ENCODE measurements around the gene HIVEP3. TPM values are rescaled to one million over a fixed set of nuclear protein-coding genes. Genes with fewer than 3 reads are reported as not detected.

Gene HIVEP3
- total RNA-seq, 2 experiments from 2014 or later = 13.2 to 13.4 TPM

DNA sequence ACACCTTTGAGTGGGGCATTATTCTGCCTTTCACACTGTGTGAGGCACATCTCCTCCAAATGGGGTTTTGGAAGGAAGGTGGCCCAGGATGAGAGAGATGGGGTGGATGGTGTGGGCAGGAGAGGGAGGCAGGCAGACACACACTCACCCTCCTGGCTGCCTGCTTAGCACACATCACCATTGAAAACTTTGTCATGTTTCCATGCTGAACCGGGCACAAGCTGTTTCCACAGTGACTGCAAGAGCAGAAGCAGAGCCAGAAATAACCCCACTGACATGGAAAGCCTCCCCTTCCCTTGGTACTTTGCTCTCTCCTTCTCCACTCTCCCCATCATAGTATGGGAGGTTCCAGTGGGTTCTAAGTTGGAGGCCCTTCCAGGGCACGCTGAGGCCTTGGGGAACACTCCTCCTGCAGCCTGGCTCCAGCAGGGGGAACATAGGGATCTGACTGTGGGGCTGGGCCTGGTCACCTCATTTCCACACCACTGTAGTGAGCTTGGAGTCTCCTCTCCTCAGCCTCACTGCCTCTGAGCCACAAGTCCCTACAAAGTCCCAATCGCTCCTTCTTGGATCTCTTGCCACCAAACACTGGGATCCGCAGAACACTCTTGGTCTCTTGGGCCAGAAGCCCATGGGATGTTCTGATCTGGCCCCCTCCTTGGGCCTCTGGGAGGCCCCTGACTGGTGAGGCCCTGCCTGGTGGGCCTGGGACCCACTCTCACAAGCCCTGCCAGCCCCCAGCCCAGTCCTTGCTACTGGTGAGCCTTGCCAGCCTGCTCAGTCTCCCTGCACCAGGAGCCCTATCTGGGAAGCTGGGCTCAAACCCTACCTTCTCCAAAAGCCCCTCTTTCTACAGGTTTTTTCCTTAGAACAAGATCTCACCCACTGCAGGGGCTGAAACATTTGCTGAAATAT, 271.2 kb downstream of the HIVEP3 start:
- no peak for DNase-seq
- peaks cover 47% of the 10 kb centered on the region for H3K4me1 Mint-ChIP-seq (ENCODE audit: low read depth)

GRCh38 chr1:41646186-41646585, 272.5 kb downstream of the HIVEP3 start:
- no peak overlapping the region for H3K27ac Mint-ChIP-seq
- CTCF ChIA-PET = no interaction called here
- no peak for DNase-seq
- H3K36me3 Mint-ChIP-seq (ENCODE audit: low read depth) = peaks cover 29% of the 10 kb centered on the region
- H3K27me3 Mint-ChIP-seq (ENCODE audit: low read depth) = no peaks in the 10 kb centered on the region
- no peak overlapping the region for H3K4me3 Mint-ChIP-seq
- intact Hi-C loops (cut with micrococcal nuclease) = no loop called here
- peaks cover 40% of the 10 kb centered on the region for H3K4me1 Mint-ChIP-seq (ENCODE audit: low read depth)
- H3K9me3 Mint-ChIP-seq = no peaks in the 10 kb centered on the region

More for the DNA sequence above, 271.2 kb downstream of the HIVEP3 start:
- Mint-ChIP-seq H3K4me3 (no peak overlapping the region), H3K27me3 (ENCODE audit: low read depth) (no peaks in the 10 kb centered on the region), H3K9me3 (no peaks in the 10 kb centered on the region), H3K27ac (peak overlapping the region; percentile 54), H3K36me3 (ENCODE audit: low read depth) (peaks cover 29% of the 10 kb centered on the region)
- intact Hi-C loops (cut with micrococcal nuclease) = no loop called here
- CTCF ChIA-PET = no interaction called here

DNA sequence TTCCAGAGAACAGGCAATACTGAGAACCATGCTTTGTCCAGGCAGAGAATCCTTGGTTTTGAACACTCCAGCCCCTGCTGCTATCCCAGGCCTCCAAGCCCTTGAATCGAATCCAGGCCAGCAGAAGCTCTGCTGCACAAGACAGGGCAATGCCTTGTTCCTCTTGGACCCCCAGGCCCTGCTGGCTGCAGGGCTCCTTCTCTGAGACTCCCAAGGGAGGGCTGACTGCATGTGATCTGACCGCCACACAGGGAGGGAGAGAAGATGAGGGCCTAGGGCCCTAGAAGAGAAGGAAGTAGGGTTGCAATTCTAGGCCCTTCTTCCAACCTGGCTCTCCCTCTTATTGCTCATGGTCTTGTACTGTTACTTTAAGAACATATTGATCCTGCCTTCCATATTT, 273.7 kb downstream of the HIVEP3 start:
- Mint-ChIP-seq H3K9me3 (no peaks in the 10 kb centered on the region), H3K27ac (peak overlapping the region; percentile 57), H3K27me3 (ENCODE audit: low read depth) (no peaks in the 10 kb centered on the region), H3K4me3 (no peak overlapping the region), H3K4me1 (ENCODE audit: low read depth) (peaks cover 29% of the 10 kb centered on the region), H3K36me3 (ENCODE audit: low read depth) (peaks cover 24% of the 10 kb centered on the region)
- intact Hi-C loops (cut with micrococcal nuclease) = no loop called here
- DNase-seq = no peak
- CTCF ChIA-PET = no interaction called here

GRCh38 chr1:41642922-41643821, 275.6 kb downstream of the HIVEP3 start:
- Mint-ChIP-seq H3K27me3 (ENCODE audit: low read depth) (no peaks in the 10 kb centered on the region), H3K27ac (no peak overlapping the region), H3K36me3 (ENCODE audit: low read depth) (peaks cover 21% of the 10 kb centered on the region), H3K9me3 (no peaks in the 10 kb centered on the region), H3K4me3 (no peak overlapping the region), H3K4me1 (ENCODE audit: low read depth) (peaks cover 36% of the 10 kb centered on the region)
- intact Hi-C loops (cut with micrococcal nuclease) = no loop called here
- DNase-seq = peak; percentile 6
- CTCF ChIA-PET = interaction anchor here (0.6 to 1.0 kb wide), 2 partner anchors 10 kb away, joined by 3 to 5 read pairs; no protein-coding TSS in a partner anchor

DNA sequence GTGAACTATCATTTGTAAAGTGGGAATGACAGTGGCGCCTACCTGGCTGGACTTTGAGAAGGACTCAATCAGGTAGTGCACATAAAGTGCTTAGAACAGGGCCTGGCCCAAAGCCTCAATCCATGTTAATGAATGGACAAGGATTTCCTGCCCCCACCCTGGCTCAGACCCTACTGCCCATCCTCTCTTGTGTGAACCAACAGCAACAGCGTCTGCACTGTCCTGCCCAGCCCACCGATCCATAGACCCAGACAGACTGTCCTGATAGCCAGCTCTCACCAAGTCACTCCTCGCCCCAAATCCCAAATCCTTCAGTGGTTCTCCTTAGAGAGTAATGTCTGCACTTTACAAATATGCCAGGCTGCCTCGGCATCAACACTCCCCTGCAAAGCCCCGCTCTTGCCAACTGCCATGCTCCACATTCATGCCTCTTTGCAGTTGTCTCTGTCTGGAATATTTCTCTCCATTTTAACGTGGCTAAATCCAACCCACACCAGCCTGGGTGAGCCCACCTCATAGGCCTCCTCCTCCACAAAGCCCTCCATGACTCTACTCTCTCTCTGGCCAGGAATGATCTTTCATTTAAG, 276.7 kb downstream of the HIVEP3 start:
- Mint-ChIP-seq H3K4me3 (no peak overlapping the region), H3K4me1 (ENCODE audit: low read depth) (peaks cover 40% of the 10 kb centered on the region), H3K9me3 (no peaks in the 10 kb centered on the region), H3K27ac (no peak overlapping the region), H3K36me3 (ENCODE audit: low read depth) (peaks cover 14% of the 10 kb centered on the region), H3K27me3 (ENCODE audit: low read depth) (no peaks in the 10 kb centered on the region)
- CTCF ChIA-PET = interaction anchor here (1.0 kb wide), 1 partner anchor 11 kb away, joined by 5 read pairs; no protein-coding TSS in a partner anchor
- intact Hi-C loops (cut with micrococcal nuclease) = no loop called here
- DNase-seq = no peak

- Mint-ChIP-seq H3K36me3 (ENCODE audit: low read depth) (peaks cover 14% of the 10 kb centered on the region), H3K4me3 (peak overlapping the region; percentile 8), H3K9me3 (no peaks in the 10 kb centered on the region), H3K27me3 (ENCODE audit: low read depth) (no peaks in the 10 kb centered on the region), H3K4me1 (ENCODE audit: low read depth) (peaks cover 42% of the 10 kb centered on the region), H3K27ac (no peak overlapping the region)
- DNase-seq = peak; percentile 51
- CTCF ChIA-PET = interaction anchor here (0.6 kb wide), 1 partner anchor 17 kb away, joined by 3 read pairs; no protein-coding TSS in a partner anchor
- intact Hi-C loops (cut with micrococcal nuclease) = no loop called here
Observed at GRCh38 chr1:41641475-41641814, 277.3 kb downstream of the HIVEP3 start.

- peak; percentile 6 for DNase-seq
- CTCF ChIA-PET = interaction anchor here (0.6 to 0.7 kb wide), 2 partner anchors 16 to 18 kb away, joined by 3 to 4 read pairs; no protein-coding TSS in a partner anchor
- H3K27ac Mint-ChIP-seq = no peak overlapping the region
Observed at GRCh38 chr1:41640756-41641474, 277.8 kb downstream of the HIVEP3 start.

DNA sequence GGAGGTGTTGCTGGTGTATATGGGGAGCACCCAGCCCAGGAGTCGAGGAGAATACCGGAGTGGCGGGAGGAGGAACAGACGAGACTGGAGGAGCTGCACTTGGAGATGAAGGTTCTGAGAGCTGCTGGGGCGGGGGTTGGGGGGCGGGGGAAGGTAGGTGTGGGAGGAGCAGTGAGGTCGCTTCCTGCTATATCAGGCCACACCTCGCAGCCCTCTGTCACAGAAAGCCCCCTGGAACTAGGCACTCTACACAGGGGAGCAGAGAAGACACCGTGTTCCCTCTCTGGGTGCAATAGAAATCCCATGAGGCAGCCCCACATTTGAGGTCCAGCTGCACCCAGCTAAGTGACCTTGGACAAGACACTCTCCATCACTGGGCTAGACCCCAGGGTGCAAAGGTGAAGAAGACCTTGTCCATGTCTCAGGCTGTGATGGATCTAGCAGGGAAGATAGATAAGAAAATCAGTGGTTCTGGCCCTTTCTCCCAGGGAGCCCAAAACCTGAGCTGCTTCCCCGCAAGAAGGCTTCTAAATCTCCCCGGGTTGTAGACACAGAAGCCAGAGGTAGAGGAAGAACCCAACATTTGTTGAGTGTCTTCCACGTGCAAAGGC, 278.5 kb downstream of the HIVEP3 start:
- CTCF ChIA-PET = interaction anchor here (0.7 to 1.4 kb wide), 2 partner anchors 17 to 251 kb away, joined by 3 to 4 read pairs; no protein-coding TSS in a partner anchor
- Mint-ChIP-seq H3K27me3 (ENCODE audit: low read depth) (no peaks in the 10 kb centered on the region), H3K4me1 (ENCODE audit: low read depth) (peaks cover 42% of the 10 kb centered on the region), H3K27ac (no peak overlapping the region), H3K4me3 (peak overlapping the region; percentile 47), H3K9me3 (no peaks in the 10 kb centered on the region), H3K36me3 (ENCODE audit: low read depth) (peaks cover 11% of the 10 kb centered on the region)
- intact Hi-C loops (cut with micrococcal nuclease) = no loop called here
- DNase-seq = peak; percentile 34

More at GRCh38 chr1:41640756-41641474, 277.8 kb downstream of the HIVEP3 start:
- peaks cover 12% of the 10 kb centered on the region for H3K36me3 Mint-ChIP-seq (ENCODE audit: low read depth)
- peak overlapping the region; percentile 8 for H3K4me3 Mint-ChIP-seq
- no peaks in the 10 kb centered on the region for H3K27me3 Mint-ChIP-seq (ENCODE audit: low read depth)
- H3K9me3 Mint-ChIP-seq = no peaks in the 10 kb centered on the region
- H3K4me1 Mint-ChIP-seq (ENCODE audit: low read depth) = peaks cover 40% of the 10 kb centered on the region
- intact Hi-C loops (cut with micrococcal nuclease) = no loop called here

GRCh38 chr1:41639332-41639936, 279.3 kb downstream of the HIVEP3 start:
- CTCF ChIA-PET = interaction anchor here (0.9 to 1.4 kb wide), 3 partner anchors 9 to 252 kb away, joined by 3 read pairs; no protein-coding TSS in a partner anchor
- peak; percentile 88 for DNase-seq
- no peaks in the 10 kb centered on the region for H3K9me3 Mint-ChIP-seq
- H3K36me3 Mint-ChIP-seq (ENCODE audit: low read depth) = peaks cover 10% of the 10 kb centered on the region
- H3K4me3 Mint-ChIP-seq = peak overlapping the region; percentile 47
- no peak overlapping the region for H3K27ac Mint-ChIP-seq
- H3K27me3 Mint-ChIP-seq (ENCODE audit: low read depth) = no peaks in the 10 kb centered on the region
- intact Hi-C loops (cut with micrococcal nuclease) = loop anchor here (1.0 to 5.0 kb wide), 4 partner anchors 11 to 223 kb away; no protein-coding TSS in a partner anchor
- H3K4me1 Mint-ChIP-seq (ENCODE audit: low read depth) = peaks cover 44% of the 10 kb centered on the region

GRCh38 chr1:41638086-41639024, 280.4 kb downstream of the HIVEP3 start:
- H3K27me3 Mint-ChIP-seq (ENCODE audit: low read depth) = no peaks in the 10 kb centered on the region
- H3K36me3 Mint-ChIP-seq (ENCODE audit: low read depth) = peaks cover 15% of the 10 kb centered on the region
- H3K4me1 Mint-ChIP-seq (ENCODE audit: low read depth) = peaks cover 54% of the 10 kb centered on the region

More at GRCh38 chr1:41638086-41639024, 280.4 kb downstream of the HIVEP3 start:
- no peaks in the 10 kb centered on the region for H3K9me3 Mint-ChIP-seq
- intact Hi-C loops (cut with micrococcal nuclease) = loop anchor here (1.0 to 5.0 kb wide), 4 partner anchors 11 to 224 kb away; no protein-coding TSS in a partner anchor
- H3K4me3 Mint-ChIP-seq = peak overlapping the region; percentile 38
- CTCF ChIA-PET = interaction anchor here (0.9 to 1.4 kb wide), 2 partner anchors 8 to 19 kb away, joined by 3 read pairs; no protein-coding TSS in a partner anchor
- DNase-seq = peak; percentile 22
- H3K27ac Mint-ChIP-seq = no peak overlapping the region

Measured in activated naive CD4-positive, alpha-beta T cell treated with anti-CD3 and anti-CD28 coated beads for 36 hours (primary cell).